T-cell (primary cell): ENCODE results near the gene CKB. TPM values are rescaled to one million over a fixed set of nuclear protein-coding genes. Genes with fewer than 3 reads are reported as not detected.

Source experiments
- ATAC-seq, 4 experiments: fragments of 200-7000 bp in 3 of 4; fragments of 150-1000 bp in 1 of 4; cut with Tn5 transposase; replicated peaks in 1 of 4; 1 replicate in 3 of 4; 2 replicates in 1 of 4; pipeline ENCODE4 v1.10.0; 2021; ENCODE audit warnings: moderate library complexity in 3 of 4, mild to moderate bottlenecking in 2 of 4, moderate number of reproducible peaks in 1 of 4
- CTCF ChIA-PET, 2 donors: fragments of 300-600 bp; sonication (Branson Sonifier 250); formaldehyde crosslinking; loops; one replicate each; lab custom pipeline; 2022; ENCODE audit warnings: antibody characterized with exemption in 2 of 2; lab: Charles Lee
- POLR2A ChIA-PET, 2 donors: fragments of 300-600 bp; sonication (Branson Sonifier 250); formaldehyde crosslinking; loops; one replicate each; lab custom pipeline; 2022; ENCODE audit warnings: antibody characterized with exemption in 2 of 2; lab: Charles Lee
- DNase-seq, 35 experiments: peaks; one replicate each; pipeline versions ENCODE4 v3.0.0 to v3.0.0-alpha.2; 2013 to 2023
- H3K27ac ChIP-seq: one replicate; pipeline ENCODE4 v1.5.1; 2013; ENCODE audit warnings: low read length
- H3K27me3 ChIP-seq, 2 experiments: replicated peaks in 1 of 2; 1 replicate in 1 of 2; 2 replicates in 1 of 2; pipeline versions ENCODE4 v1.6.1 to v1.7.0; 2013; ENCODE audit warnings: low read length in 1 of 2, mixed read lengths in 1 of 2; ENCODE audit not compliant: control insufficient read depth in 2 of 2, insufficient read depth in 2 of 2; ENCODE audit errors: extremely low read depth in 1 of 2
- H3K36me3 ChIP-seq, 2 donors: 1 replicate in 1 of 2; 2 replicates in 1 of 2; pipeline versions ENCODE4 v1.6.1 to v1.7.0; 2013; ENCODE audit warnings: low read length in 1 of 2; ENCODE audit not compliant: control insufficient read depth in 2 of 2, insufficient read depth in 1 of 2; ENCODE audit errors: extremely low read depth in 1 of 2
- H3K4me1 ChIP-seq, 2 experiments: 1 replicate in 1 of 2; 2 replicates in 1 of 2; pipeline versions ENCODE4 v1.6.1 to v1.7.0; 2013; ENCODE audit warnings: low read length in 2 of 2, mixed read lengths in 1 of 2; ENCODE audit not compliant: insufficient read depth in 2 of 2, control insufficient read depth in 1 of 2; ENCODE audit errors: extremely low read depth in 1 of 2
- H3K4me3 ChIP-seq, 2 donors: 1 replicate in 1 of 2; 2 replicates in 1 of 2; pipeline versions ENCODE4 v1.5.1 to v1.7.0; 2013; ENCODE audit warnings: mild to moderate bottlenecking in 2 of 2, low read length in 1 of 2, moderate library complexity in 1 of 2; ENCODE audit not compliant: control insufficient read depth in 1 of 2; ENCODE audit errors: extremely low read depth in 1 of 2
- H3K9me3 ChIP-seq: 2 replicates; pipeline ENCODE4 v1.7.0; 2013
- H3K27ac Mint-ChIP-seq, 2 donors: one replicate each; pipeline ENCODE4 v1.8.0; 2020 to 2021; ENCODE audit warnings: mild to moderate bottlenecking in 2 of 2, mixed read lengths in 2 of 2
- H3K27me3 Mint-ChIP-seq, 2 donors: one replicate each; pipeline ENCODE4 v1.8.0; 2021 to 2022; ENCODE audit warnings: mixed read lengths in 2 of 2
- H3K36me3 Mint-ChIP-seq: one replicate; pipeline ENCODE4 v1.8.0; 2021; ENCODE audit warnings: mixed read lengths
- H3K4me1 Mint-ChIP-seq, 3 donors: one replicate each; pipeline ENCODE4 v1.8.0; 2020 to 2022; ENCODE audit warnings: mixed read lengths in 3 of 3, mild to moderate bottlenecking in 1 of 3
- H3K4me3 Mint-ChIP-seq, 3 donors: one replicate each; pipeline ENCODE4 v1.8.0; 2020 to 2022; ENCODE audit warnings: mild to moderate bottlenecking in 3 of 3, mixed read lengths in 3 of 3, moderate library complexity in 3 of 3
- H3K9me3 Mint-ChIP-seq, 3 donors: one replicate each; pipeline ENCODE4 v1.8.0; 2020 to 2022; ENCODE audit warnings: mixed read lengths in 3 of 3
- WGBS: methylation state at CpG from one replicate; pipeline ENCODE4 v1.1.5; 2013; ENCODE audit warnings: missing lambda C conversion rate; ENCODE audit not compliant: insufficient coverage; 5-methylcytosine and 5-hydroxymethylcytosine counted together
- total RNA-seq, 35 experiments: library from RNA in 6 of 35; stranded (reverse) in 6 of 35; fragments of 120-200 nt in 1 of 35; gene quantifications; one replicate each; pipeline versions ENCODE4 v1.2.1 to v1.2.4 and lab custom pipeline; 2013 to 2026

The CKB gene
- total RNA-seq, 5 donors from 2014 or later (not counting 1 experiment from before 2014, with no cell fraction given): 4.7 to 7.6 (median 6.6) TPM

- Histone ChIP-seq H3K4me3 (no peak overlapping the region), H3K27ac (no peak overlapping the region), H3K27me3 (peaks cover 0 to 43% of the 10 kb centered on the region in 2 experiments), H3K4me1 (no peaks in the 10 kb centered on the region), H3K9me3 (no peaks in the 10 kb centered on the region), H3K36me3 (peaks cover 0 to 11% of the 10 kb centered on the region in 2 donors)
- DNase-seq (no peak), ATAC-seq (peak in 1 of 4 experiments; percentile 35)
- Mint-ChIP-seq H3K9me3 (no peaks in the 10 kb centered on the region), H3K4me3 (no peak overlapping the region), H3K4me1 (no peaks in the 10 kb centered on the region), H3K27me3 (peaks cover 0 to 4% of the 10 kb centered on the region in 2 donors), H3K36me3 (no peaks in the 10 kb centered on the region), H3K27ac (no peak overlapping the region)
- WGBS: 70% methylated on average over 24 of the region's 28 CpGs
- CTCF ChIA-PET: no interaction called here
- POLR2A ChIA-PET: no interaction called here
Measured at GRCh38 chr14:103539056-103539825, 16.6 kb upstream of the CKB start.

GRCh38 chr14:103538291-103539055 is 15.8 kb upstream of the CKB start:
- Histone ChIP-seq H3K27ac (no peak overlapping the region), H3K36me3 (peaks cover 0 to 14% of the 10 kb centered on the region in 2 donors), H3K9me3 (no peaks in the 10 kb centered on the region), H3K27me3 (peaks cover 0 to 35% of the 10 kb centered on the region in 2 experiments), H3K4me1 (no peaks in the 10 kb centered on the region), H3K4me3 (no peak overlapping the region)
- no peak overlapping the region for H3K4me3 Mint-ChIP-seq
- no peaks in the 10 kb centered on the region for H3K9me3 Mint-ChIP-seq
- no peaks in the 10 kb centered on the region for H3K36me3 Mint-ChIP-seq
- H3K27me3 Mint-ChIP-seq: peaks cover 0 to 4% of the 10 kb centered on the region in 2 donors
- ChIA-PET CTCF (no interaction called here), POLR2A (interaction anchor here in 1 of 2 donors (0.7 kb wide), 1 partner anchor 111 kb away, joined by 3 read pairs; no protein-coding TSS in a partner anchor)
- no peak for DNase-seq
- no peak overlapping the region for H3K27ac Mint-ChIP-seq
- ATAC-seq: no peak
- WGBS: 80% methylated on average over 16 of the region's 30 CpGs
- no peaks in the 10 kb centered on the region for H3K4me1 Mint-ChIP-seq

- POLR2A ChIA-PET: no interaction called here
- Histone ChIP-seq H3K4me1 (no peaks in the 10 kb centered on the region), H3K27ac (no peak overlapping the region), H3K36me3 (peaks cover 2 to 14% of the 10 kb centered on the region in 2 donors), H3K4me3 (no peak overlapping the region), H3K27me3 (peaks cover 0 to 24% of the 10 kb centered on the region in 2 experiments), H3K9me3 (no peaks in the 10 kb centered on the region)
- DNase-seq (no peak), ATAC-seq (no peak)
- no peaks in the 10 kb centered on the region for H3K9me3 Mint-ChIP-seq
- WGBS: 85% methylated on average over 13 of the region's 18 CpGs
- no peaks in the 10 kb centered on the region for H3K4me1 Mint-ChIP-seq
- H3K4me3 Mint-ChIP-seq: no peak overlapping the region
- CTCF ChIA-PET: no interaction called here
- no peak overlapping the region for H3K27ac Mint-ChIP-seq
- peaks cover 0 to 4% of the 10 kb centered on the region in 2 donors for H3K27me3 Mint-ChIP-seq
- no peaks in the 10 kb centered on the region for H3K36me3 Mint-ChIP-seq
Measured at GRCh38 chr14:103537175-103537990, 14.8 kb upstream of the CKB start.

GRCh38 chr14:103536693-103537092 is 14.1 kb upstream of the CKB start:
- ATAC-seq (no peak), DNase-seq (no peak)
- H3K27me3 ChIP-seq: peaks cover 0 to 17% of the 10 kb centered on the region in 2 experiments
- H3K4me1 ChIP-seq: peaks cover 0 to under 1% of the 10 kb centered on the region in 2 experiments
- no peaks in the 10 kb centered on the region for H3K9me3 ChIP-seq
- Mint-ChIP-seq H3K9me3 (no peaks in the 10 kb centered on the region), H3K27ac (peak overlapping the region in 1 of 2 donors; percentile 59), H3K36me3 (no peaks in the 10 kb centered on the region), H3K27me3 (peaks cover 0 to 4% of the 10 kb centered on the region in 2 donors), H3K4me3 (no peak overlapping the region), H3K4me1 (peaks cover 0 to 4% (median 3%) of the 10 kb centered on the region in 3 donors)
- CTCF ChIA-PET: no interaction called here
- POLR2A ChIA-PET: no interaction called here
- no peak overlapping the region for H3K27ac ChIP-seq
- H3K4me3 ChIP-seq: no peak overlapping the region
- WGBS: 89% methylated on average over 9 of the region's 9 CpGs
- peaks cover 5 to 14% of the 10 kb centered on the region in 2 donors for H3K36me3 ChIP-seq

- H3K4me1 Mint-ChIP-seq: peaks cover 6 to 11% (median 9%) of the 10 kb centered on the region in 3 donors
- CTCF ChIA-PET: no interaction called here
Measured at GRCh38 chr14:103535891-103536565, 13.4 kb upstream of the CKB start.

More at GRCh38 chr14:103535891-103536565, 13.4 kb upstream of the CKB start:
- POLR2A ChIA-PET: no interaction called here
- H3K27ac ChIP-seq: no peak overlapping the region
- no peaks in the 10 kb centered on the region for H3K36me3 Mint-ChIP-seq
- H3K4me3 ChIP-seq: no peak overlapping the region
- H3K4me3 Mint-ChIP-seq: no peak overlapping the region
- 88% methylated on average over 6 of the region's 11 CpGs for WGBS
- H3K4me1 ChIP-seq: peaks cover 0 to 7% of the 10 kb centered on the region in 2 experiments
- peaks cover 0 to 4% of the 10 kb centered on the region in 2 donors for H3K27me3 Mint-ChIP-seq
- no peaks in the 10 kb centered on the region for H3K9me3 ChIP-seq
- H3K27ac Mint-ChIP-seq: no peak overlapping the region
- H3K9me3 Mint-ChIP-seq: no peaks in the 10 kb centered on the region
- no peak for DNase-seq
- no peak for ATAC-seq
- H3K27me3 ChIP-seq: peaks cover 0 to 11% of the 10 kb centered on the region in 2 experiments
- H3K36me3 ChIP-seq: peaks cover 5 to 14% of the 10 kb centered on the region in 2 donors
